AG10803 (cell line): ENCODE results near the gene MAP4.

Experiments
- DNase-seq: peaks from one replicate; pipeline ENCODE4 v3.0.0; 2010; ENCODE audit warnings: low read depth
- H3K4me3 ChIP-seq: 2 replicates; pipeline ENCODE4 v1.5.1; 2011; ENCODE audit warnings: mild to moderate bottlenecking, low read length, control low read depth
- TF ChIP-seq, protein P1 (sequence below): conservative IDR thresholded peaks from 2 replicates; pipeline ENCODE4 v1.5.1; 2011; ENCODE audit warnings: mild to moderate bottlenecking, low read length, control low read depth, inconsistent platforms

Gene MAP4

DNA sequence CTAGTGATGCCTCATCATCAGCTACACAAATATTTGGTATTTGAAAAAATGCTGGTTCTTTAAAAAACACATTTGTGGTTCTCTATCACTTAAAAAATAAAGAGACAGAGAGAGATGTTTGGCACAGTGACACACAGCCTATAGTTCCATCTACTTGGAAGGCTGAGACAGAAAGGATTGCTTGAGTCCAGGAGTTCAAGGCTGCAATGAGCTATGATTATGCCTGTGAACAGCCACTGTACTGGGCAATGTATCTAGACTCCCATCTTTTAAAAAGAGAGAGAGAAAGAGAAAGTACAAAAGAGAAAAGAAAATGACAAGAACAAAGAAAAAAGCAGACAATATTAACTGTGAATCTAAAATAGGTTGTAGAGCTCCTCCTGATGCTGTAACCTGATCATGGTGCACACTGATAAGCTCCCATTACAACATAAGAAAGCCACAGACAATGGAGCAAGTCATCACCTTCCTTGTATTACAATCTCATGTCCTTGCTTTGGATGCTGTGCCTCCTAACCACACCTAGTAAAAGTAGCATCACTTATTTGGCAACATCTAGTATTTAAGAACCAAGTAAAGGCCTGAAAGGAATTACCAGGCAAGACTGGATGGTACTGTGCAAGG, 31.7 kb upstream of the MAP4 start:
- no peak for DNase-seq
- TF ChIP-seq, protein P1, sequence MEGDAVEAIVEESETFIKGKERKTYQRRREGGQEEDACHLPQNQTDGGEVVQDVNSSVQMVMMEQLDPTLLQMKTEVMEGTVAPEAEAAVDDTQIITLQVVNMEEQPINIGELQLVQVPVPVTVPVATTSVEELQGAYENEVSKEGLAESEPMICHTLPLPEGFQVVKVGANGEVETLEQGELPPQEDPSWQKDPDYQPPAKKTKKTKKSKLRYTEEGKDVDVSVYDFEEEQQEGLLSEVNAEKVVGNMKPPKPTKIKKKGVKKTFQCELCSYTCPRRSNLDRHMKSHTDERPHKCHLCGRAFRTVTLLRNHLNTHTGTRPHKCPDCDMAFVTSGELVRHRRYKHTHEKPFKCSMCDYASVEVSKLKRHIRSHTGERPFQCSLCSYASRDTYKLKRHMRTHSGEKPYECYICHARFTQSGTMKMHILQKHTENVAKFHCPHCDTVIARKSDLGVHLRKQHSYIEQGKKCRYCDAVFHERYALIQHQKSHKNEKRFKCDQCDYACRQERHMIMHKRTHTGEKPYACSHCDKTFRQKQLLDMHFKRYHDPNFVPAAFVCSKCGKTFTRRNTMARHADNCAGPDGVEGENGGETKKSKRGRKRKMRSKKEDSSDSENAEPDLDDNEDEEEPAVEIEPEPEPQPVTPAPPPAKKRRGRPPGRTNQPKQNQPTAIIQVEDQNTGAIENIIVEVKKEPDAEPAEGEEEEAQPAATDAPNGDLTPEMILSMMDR, result no peak
- no peak overlapping the region for H3K4me3 ChIP-seq

DNA sequence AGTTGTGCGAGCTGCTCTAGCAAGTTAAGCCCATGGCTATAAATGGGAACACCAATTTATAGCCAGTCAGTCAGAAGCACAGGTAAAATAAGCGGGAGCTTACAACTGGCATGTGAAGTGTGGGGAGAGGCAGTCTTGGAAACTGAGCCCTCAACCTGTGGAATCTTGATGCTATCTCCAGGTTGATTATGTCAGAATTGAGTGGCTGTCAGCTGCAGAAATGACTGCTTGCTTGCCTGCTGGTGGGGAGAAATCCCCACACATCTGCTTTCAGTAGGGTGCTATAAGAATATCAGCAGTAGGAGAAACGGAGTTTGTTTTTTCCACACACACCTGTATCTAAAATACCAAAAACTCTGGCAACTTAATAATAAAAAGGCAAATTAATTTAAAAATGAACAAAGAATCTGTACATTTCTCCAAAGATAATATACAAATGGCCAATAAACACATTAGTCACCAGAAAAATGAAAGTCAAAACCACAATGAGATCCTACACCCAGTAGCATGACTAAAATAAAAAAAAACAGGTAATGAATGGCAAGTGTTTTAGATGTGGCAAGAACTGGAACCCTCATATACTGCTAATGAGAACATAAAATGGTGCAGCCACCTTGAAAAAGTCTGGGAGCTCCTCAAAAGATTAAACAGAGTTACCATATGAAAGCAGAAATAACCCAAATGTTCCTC, 26.0 kb upstream of the MAP4 start:
- TF ChIP-seq, protein P1, result no peak
- no peak for DNase-seq
- no peak overlapping the region for H3K4me3 ChIP-seq

DNA sequence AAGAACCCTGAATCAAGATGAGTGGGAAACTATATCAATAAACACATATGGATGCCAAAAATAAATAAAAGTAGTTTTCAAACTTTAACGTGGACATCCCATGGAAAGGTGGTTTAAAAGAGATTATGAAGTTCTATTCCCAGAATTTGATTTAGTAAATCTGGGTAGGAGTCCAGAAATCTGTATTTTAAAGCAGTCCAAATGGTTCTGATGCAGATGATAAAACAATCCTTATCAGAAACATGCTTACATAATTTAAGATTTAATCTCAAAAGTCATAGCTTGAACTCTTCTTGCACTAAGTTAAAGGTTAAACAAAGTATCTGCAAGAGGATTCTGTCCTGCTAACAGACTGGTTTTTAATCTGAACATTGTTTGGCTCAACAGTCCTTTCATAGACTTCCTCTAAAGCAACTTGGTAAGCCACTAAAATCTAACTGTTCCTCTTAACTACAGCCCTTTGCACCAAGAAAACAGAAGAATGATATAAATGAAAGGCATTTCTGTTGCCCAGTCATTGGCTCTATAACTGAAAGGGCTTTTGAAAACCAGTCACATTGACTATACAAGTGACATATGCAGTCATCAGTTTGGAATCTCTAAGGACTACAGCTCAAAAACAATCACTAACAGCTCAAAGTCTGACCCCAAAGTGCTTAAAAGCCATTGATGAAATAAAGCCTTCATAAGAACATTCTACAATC, 23.4 kb upstream of the MAP4 start:
- DNase-seq, result peak; percentile 88
- no peak overlapping the region for H3K4me3 ChIP-seq
- TF ChIP-seq, protein P1, result no peak

DNA sequence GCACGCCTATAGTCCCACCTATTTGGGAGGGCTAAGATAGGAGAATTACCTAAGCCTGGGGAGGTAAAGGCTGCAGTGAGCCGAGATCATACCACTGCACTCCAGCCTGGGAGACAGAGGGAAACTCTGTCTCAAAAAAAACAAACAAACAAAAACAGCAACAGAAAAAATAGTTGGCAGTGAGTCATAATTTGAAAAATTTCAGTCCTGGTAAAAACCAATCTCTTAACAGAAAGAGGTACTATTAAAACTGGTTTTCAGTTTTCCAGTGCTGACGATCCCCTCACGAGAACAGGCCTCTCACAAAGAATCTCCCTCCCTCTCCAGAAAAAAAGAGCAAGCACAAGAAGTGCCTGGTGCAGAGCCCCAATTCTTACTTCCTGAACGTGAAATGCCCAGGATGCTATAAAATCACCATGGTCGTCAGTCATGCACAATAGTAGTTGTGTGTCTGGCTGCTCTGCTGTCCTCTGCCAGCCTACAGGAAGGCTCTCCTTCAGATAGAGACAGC, 22.8 kb upstream of the MAP4 start:
- H3K4me3 ChIP-seq, result no peak overlapping the region
- no peak for DNase-seq
- TF ChIP-seq, protein P1, result no peak

DNA sequence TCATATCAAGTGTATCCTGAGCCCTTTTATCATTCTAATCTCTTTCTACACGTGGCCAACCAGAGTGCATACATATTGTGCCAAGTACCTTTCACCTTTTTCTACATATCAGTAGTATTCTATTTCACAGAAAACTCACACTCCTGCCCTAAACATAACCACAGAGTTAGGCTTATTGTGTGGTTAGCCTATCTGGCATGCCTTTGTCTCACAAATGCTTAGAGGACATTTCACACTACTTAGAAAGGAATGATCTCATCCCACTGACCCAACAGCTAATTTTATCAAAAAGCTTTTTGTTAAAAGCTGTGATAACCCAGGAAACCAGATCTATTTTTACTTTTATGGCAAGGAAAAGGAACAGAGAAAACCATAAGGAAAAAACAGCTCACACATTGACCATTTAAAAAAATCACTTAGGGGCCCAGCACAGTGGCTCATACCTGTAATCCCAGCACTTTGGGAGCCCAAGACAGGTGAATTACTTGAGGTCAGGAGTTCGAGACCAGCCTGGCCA, 17.8 kb upstream of the MAP4 start:
- peak; percentile 75 for DNase-seq
- TF ChIP-seq, protein P1, result no peak
- H3K4me3 ChIP-seq, result no peak overlapping the region

DNA sequence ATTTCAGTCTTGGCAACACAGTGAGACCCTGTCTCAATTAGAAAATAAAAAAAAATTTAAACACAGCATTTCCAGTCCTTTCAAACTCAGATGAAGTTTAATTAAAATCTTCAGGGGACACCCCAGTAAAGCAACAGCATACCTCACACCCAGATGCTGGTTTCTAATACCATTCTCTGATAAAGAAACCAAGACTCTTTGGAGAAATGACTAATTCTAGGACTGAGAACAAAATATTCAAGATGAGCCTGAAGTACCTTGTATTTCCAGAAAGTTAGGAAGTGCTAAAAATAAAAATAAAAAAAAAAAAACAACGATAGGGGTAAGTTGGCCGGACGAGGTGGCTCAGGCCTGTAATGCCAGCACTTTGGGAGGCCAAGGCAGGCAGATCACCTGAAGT, 14.0 kb upstream of the MAP4 start:
- no peak overlapping the region for H3K4me3 ChIP-seq
- no peak for DNase-seq
- TF ChIP-seq, protein P1, result no peak
